ENCODE measurements around the gene DEFB119.
"Not testable (repeated sequence)": the region's sequence is repeated elsewhere in the genome, so short reads cannot be mapped to it uniquely, and the experiment has no call there.

DNA sequence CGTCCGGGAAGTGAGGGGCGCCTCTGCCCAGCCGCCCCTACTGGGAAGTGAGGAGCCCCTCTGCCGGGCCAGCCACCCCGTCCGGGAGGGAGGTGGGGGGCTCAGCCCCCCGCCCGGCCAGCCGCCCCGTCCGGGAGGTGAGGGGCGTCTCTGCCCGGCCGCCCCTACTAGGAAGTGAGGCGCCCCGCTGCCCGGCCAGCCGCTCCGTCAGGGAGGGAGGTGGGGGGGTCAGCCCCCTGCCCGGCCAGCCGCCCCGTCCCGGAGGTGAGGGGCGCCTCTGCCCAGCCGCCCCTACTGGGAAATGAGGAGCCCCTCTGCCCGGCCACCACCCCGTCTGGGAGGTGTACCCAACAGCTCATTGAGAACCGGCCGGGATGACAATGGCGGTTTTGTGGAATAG is 37.2 kb upstream of the DEFB119 start:
- TF ChIP-seq POLR2AphosphoS5 (IDR thresholded peaks at IDR 0.05; ENCODE audit: borderline replicate concordance, low read depth, low read length); EZH2 (IDR thresholded peaks at IDR 0.05): not testable (repeated sequence)

Measured in SK-N-MC (cell line).